HUDEP-2 (cell line): ENCODE data around the gene EID2.

ENCODE experiments used
- DNase-seq, 76 experiments: peaks; one replicate each; lab custom pipeline; 2025; ENCODE audit not compliant: unreplicated experiment in 76 of 76; lab: John Stamatoyannopoulos, UW

The EID2 gene, protein sequence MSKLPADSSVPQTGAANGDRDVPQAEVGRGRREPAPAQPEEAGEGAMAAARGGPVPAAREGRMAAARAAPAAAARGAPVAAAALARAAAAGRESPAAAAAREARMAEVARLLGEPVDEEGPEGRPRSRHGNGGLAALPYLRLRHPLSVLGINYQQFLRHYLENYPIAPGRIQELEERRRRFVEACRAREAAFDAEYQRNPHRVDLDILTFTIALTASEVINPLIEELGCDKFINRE

DNA sequence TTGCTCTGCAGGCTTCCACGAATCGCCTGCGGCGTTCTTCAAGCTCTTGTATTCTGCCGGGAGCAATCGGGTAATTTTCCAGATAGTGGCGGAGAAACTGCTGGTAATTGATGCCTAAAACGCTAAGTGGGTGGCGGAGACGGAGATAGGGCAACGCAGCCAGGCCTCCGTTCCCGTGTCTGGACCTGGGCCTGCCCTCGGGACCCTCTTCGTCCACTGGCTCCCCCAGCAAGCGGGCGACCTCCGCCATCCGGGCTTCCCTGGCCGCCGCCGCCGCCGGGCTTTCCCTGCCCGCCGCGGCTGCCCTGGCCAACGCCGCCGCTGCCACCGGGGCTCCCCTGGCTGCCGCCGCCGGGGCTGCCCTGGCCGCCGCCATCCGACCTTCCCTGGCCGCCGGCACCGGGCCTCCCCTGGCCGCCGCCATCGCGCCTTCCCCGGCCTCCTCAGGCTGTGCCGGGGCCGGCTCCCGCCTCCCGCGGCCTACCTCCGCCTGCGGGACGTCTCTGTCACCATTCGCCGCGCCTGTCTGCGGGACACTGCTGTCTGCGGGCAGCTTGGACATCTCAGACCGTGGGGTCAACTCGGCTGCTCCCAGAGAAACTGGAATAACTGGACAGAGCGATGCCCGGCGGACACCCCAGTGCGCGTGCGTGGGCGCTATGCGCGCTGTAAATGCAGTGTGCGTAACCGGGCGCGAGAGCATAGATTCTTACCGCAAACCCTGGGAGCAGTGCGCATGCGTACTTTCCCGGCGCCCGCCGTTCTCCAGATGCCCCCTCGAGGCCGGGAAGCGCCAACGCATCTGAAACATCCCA, at the start of gene EID2:
Gene EID2 (minus strand): TSS at position 644 of the 815 bp plus-strand sequence. CDS start 82 bp downstream, at position 562.
- DNase-seq, result peak in 74 of 76 experiments; percentile 43 to 97 (median 91)

DNA sequence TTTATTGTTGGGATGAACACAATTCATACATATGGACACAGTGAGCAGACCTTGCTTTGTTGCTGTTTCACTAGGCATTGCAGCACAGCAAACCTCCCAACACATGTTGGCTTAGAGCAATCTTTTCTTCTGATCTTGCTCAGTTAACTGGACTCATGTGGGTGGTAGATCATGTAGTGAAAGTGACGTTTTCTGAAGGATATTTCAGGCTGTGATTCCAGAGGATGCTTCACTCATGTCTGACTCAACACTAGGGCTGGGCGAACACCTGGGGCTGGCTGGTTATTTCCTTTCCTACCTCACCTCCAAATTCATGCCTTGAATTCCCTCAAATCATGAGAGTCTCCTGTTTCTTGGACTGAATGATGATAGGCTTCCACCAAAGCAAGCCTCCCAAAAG, 48.1 kb upstream of the EID2 start:
- no peak for DNase-seq

DNA sequence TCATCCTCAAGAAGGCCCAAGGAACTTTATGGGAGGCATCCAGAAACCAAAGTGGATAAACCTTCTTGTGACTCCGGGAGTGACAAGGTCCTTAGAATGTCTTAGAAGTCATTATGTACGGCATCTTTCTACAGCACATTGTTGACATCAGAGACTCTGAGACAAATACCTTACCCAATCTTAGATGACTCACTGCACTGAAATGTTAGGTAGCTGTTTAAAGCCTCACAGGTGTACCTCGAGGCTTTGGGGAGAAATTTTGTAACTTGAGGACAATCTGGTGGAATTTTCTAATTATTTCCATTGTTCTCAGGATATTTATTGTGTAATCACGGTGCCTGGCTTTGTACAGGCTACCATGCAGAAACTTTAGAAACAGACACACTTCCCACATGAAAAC, 47.5 kb upstream of the EID2 start:
- DNase-seq, result no peak

DNA sequence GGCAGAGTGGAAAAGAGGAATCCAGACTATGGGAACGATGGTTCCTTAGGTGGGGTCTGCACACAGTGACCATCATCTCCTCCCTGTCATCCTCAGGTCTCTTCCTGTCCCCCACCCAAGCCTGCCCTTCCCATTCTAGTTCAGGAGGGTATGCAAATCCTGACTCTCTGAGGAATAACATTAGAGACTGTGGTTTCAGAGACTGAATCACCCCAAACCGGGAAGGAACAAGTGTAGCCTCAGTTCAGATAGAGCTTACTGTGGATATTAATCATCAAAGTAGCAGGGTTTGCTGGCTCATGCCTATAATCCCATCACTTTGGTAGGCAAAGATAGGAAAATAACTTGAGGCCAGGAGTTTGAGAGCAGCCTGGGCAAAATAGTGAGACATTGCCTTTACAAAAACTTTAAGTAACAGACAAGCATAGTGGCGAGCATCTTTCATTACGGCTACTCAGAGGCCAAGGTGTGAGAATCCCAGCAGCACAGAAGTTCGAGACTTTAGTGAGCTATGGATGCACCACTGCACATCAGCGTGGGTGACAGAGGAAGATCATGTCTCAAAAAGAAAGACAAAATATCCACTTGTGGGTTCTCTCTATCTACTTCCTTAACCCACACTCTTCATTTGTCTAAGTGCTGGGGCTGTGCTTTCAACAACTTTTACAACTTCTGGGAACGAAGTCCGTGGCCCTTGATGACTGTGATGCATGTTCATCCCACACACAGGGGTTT, 43.1 kb upstream of the EID2 start:
- no peak for DNase-seq

DNA sequence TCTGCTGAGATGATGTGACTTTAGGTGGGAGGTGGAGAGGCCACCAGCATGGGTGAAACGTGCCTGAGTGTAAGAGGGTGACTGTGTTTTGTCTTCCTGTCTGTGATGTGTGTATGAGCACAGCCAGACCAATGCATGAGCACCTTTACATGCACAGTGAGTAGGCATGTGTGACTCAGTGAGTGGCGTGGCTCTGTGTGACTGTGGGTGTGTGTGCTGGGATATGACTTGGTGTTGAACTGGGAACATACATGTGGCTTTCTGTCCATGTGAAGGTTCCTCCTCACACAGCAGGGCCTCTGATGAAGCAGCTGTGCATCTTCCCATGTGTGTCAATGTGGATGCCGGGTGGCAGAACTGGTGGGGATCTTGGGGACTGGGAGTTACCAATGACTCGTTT, 42.5 kb upstream of the EID2 start:
- DNase-seq, result no peak

DNA sequence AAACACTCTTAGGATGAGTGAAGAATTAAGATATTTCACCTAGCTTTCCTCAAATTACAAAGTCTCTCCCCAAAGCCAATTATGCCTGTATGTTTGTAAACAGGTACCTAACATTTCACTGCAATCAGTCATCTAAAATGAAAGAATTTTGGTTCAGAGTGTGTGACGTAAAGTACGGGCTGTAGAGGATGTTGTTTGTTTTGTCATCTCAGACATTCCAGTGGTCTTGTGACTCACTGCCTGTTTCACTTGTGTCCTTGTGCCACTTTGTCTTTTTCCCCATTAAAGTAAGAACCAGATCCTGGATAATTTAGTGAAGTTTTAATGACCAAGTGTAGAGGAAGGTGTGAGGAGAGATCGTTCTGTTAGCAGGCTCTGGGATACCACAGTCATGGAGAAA, 28.6 kb upstream of the EID2 start:
- DNase-seq, result no peak

DNA sequence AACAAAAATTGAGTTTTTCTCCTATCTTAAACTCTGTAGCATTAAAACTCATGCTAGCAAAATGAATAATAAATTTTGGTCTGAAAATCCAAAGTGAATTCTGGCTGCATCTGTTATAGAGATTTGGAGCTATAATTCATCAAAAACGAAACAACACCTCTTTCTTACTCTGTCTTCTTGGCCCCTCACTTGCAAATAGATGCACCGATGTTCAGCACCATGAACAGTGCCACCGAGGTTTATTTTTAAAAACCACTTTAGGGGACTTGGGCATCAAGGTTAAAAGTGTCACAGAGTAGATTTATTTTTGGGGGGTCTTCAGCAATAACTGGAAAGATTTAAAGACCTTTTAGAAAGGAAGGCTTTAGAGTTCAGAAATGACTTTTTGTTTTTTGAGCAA, 26.1 kb upstream of the EID2 start:
- no peak for DNase-seq

DNA sequence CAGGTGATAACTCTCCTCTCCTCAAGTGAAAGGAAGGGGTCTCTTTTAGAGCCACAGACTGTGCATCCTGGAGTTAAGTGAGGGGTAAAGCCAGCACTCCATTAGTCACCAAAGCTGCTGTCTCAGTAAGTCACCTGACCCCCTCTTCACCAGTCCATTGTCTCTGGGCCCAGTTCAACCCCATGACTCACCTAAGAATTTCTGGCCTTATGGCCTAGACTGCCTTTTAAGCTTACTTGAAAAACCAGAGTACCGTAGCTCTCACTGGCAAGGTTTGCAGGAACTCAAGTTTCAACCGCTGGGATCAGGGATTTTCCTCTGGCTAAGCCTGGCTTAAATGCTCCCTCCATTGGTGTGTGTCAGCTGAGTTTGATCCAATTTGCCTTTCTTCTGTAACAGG, 23.4 kb upstream of the EID2 start:
- no peak for DNase-seq

DNA sequence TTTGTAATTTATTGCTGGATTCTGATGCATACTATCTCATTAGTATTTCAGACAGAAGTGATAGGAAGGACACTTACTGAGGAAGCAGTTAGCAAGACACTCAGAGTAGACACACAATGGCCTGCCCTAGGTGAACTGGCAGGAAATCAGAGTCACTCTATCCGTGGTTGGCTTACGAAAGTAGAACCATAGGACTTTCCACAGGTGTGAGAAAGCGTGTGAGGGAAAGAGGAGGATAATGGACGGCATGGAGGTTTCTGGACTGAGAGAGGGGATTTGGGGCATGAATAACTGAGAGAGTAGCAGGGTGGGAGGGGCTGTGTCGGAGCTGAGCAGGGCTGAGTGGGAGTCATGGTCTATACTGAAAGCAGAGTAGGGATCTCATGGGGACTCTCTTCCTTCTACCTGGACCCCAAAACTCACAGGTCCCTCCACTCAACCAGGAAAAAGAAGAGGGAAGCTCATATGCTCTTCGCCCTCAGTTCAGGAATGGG, 18.7 kb upstream of the EID2 start:
- no peak for DNase-seq

DNA sequence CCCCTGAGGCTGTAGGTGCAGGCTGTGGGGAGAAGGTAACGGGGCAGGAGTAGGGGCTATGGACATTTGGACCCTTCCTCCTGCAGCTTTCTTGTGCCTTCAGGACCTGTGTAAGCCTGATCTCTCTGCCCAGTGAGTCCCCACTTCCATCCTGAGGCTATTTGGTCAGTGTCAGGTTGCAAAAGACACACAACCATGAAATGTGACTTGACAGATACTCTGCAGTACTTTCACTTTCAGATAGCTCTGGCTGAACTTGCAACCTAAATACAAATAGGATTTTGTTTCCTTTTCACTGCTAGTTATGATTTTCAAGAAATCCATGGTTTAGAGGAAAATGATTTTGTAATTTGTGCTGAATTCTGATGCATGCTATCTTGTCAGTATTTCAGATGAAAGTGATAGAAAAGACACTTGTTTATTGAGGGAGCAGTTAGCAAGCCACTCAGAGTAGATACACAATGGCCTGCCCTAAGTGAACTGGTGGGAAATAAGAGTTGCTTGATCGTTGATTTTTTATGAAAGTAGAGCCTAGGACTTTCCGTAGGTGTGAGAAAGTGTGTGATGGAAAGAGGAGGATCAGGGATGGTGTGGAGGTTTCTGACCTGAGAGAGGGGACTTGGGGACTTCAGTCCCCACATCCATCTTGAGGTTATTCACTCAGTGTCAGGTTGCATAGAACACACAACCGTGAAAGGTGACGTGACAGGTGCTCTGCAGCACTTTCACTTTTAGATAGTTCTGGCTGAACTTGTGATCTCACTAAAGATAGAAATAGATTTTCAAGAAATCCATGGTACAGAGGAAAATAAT, 18.1 kb upstream of the EID2 start:
- no peak for DNase-seq

DNA sequence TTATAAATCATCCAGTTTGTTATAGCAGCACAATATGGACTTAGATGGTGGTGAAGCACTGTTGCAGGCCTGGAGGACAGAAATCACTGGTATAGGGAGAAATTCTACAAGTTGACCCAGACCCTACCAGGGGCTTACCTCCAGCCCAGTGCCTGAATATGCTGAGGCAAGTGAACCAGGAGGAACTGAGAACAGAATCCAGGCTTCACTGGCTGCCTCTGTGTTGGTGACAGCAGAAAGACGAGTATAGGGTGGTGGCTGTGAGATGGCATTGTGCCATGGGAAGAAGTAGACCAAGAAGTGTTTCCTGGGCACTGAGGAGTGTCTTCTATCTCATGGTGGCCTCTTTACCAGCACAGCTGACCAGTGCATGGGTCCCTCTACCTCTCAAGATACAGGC, 15.9 kb upstream of the EID2 start:
- no peak for DNase-seq

DNA sequence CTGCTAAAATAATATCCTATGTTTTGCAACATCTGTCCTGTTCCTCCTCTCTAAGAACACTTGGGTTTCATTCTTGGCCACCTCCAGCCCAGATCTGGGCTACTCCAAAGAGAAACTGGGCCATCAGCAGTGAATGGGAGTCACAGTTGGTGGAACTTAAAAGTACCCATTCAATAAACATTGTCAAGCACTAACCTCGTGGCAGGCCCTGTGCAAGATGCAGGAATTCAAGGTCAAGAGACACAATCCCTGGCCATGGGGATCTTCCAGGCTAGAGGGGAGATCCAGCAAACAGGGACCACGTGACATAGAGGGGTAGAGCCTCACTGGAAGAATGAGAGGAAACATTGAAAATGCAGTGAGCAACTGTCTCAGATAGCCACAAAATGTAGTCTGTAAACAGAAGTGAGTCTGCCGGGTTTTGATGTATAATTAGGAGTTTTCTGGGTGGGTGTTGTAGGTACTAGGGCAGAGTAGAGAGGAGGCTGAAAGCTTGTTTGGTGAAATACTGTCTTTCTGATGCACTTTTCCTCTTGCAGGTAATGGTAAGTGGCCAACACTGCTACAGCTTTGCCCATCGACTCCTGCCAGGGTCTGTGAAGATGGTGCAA, 14.8 kb upstream of the EID2 start:
- DNase-seq, result no peak

DNA sequence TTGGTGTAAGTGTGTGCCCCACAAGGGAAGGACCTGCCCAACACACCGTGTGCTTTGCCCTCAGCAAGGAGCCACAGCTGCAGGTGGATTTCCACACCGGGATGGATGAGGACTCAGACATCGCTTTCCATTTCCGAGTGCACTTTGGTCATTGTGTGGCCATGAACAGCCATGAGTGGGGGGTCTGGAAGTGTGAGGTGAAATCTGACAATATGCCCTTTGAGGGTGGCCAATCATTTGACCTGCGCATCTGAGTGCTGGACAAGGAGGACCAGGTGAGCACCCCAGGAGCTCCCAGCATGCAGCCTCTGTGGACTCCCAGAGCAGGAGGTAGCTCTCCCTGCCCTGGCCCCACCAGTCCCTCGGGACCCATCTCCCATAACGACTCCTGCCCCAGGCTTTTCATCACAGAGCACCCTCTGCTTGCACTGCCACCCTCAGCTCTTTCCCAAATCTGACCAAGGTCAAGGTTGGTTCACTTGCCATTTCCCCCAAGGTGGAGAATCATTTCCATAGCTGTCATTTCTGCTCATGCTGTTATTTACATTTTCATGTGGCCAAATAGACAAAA, 13.2 kb upstream of the EID2 start:
- no peak for DNase-seq

DNA sequence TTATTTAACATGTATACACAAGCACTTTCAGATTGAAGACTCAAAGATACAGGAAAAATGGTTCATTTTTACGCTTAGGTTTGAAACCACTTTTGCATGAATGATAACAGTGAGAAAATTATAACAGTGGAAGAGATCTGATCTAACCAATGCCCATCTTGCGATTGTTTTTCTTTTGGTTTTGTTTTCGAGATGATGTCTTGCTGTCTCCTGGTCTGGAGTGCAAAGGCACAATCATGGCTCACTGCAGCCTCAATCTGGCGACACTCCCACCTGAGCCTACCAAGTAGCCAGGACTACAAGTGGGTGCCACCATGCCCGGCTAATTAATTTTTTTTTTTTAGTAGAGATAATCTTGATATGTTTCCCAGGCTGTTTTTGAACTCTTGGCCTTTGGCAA, 10.2 kb upstream of the EID2 start:
- DNase-seq, result no peak

DNA sequence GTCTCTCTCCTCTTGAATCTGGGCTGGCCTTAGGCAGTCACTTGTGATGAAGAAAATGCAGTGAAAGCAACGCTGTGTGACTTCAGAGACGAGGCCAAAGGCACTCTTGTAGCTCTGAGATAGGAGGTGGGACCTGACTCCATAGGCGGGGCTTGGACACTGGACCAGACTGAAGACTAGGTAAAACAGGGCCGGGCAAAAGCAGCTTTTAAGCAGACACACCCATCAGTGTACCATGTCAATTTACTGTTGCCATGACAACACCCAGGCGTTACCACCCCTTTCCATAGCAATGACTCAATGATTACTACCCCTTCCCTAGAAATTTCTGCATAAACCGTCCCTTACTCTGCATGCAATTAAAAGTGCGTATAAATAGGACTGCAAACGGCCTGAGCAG, 6.6 kb upstream of the EID2 start:
- DNase-seq, result peak in 3 of 76 experiments; percentile 9 to 24 (median 21)

DNA sequence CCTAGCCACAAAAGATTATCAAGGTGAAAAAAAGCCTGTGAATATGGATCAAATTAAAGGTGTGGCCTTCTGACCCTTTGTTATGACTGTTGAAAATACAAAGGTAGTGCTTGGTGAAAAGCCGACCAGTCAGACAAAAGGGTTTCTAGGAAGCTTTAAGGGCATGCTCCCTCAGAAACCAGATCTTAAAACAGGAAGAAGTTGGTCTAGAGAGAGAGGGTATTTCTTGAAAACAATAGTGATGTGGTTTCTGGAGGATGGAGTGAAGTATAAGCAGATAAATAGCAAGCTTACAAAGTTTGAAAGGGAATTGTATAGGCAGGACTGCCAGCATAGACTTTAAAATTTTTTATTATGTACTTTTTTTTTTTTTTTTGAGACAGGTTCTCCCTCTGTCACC, 5.0 kb upstream of the EID2 start:
- DNase-seq, result no peak

DNA sequence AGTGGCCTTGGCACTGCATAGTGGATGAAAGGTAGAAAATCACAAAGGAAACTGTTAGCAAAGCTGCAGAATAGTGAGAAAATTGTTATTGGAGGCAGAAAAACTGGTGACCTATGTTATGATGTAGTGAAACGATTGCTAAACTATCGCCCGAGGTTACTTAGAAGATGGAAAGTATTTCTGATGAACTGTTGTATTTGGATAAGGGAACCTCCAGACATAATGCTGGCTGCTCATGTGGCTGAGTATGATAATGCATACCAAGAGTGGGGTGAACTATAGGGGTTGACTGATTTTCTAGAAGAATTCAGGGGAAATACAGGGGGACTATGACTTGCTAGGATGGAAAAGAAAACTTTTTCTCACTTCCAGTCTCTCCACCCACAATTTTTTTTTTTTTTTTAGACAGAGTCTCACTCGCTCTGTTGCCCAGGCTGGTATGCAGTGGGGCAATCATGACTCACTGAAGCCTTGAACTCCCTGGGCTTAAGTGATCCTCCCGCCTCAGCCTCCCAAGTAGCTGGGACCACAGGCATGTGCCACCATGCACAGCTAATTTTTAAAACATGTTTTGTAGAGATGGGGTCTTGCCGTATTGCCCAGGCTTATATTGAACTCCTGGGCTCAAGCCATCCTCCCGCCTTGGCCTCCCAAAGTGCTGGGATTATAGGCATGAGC, 4.4 kb upstream of the EID2 start:
- no peak for DNase-seq

DNA sequence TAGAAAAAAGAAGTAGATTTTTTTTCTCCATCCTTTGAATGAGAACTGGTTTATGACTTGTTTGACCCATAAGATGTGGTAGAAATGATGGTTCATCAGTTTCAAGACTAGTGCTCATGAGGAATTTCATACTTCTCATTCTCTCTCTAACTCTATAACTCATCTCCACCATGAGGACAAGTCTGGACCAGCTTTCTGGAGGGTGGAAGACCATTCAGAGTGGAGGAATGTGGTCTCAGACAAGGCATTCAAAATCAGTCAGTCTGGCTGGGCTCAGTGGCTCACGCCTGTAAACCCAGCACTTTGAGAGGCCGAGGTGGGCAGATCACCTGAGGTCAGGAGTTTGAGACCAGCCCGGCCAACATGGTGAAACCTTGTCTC, 3.5 kb upstream of the EID2 start:
- DNase-seq, result no peak

DNA sequence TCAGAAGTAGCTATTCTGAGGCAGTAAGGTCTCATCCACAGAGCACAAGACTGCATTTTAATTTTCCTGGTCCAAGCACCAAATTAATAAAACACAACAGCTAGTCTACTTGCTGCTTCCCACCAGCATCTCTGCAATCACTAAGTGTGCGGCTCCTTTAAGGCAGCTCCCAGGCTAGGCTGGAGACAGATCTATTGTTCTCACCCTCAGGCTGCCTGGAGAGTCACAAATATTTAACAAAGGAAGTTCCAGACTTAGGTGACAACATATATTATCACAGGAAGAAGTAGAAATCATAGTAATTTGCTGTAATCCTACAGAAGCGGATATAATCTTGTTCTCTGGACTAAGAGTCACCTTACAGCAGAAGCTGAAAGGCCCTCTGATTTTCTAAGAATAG, 2.2 kb upstream of the EID2 start:
- no peak for DNase-seq

DNA sequence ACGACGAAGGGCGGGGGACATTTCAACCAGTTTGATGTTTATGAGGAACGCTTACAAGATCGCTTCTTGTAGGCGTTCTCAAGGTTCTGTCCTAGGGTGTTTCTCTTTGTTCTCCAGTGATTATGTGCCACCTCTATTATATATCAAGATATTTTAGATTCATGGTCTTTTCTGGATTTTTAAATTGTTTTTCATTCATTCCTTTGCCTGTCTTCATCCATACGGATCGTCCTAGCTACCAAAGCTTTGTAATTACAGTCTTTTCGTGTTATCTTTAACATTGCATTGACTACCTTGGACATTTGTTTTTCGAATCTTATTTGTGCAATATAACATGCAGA, 342 bp upstream of the EID2 start:
- no peak for DNase-seq
